GM23338 (cell line): ENCODE results near the gene FAM118B. TPM values are rescaled to one million over a fixed set of nuclear protein-coding genes. Genes with fewer than 3 reads are reported as not detected.

Experiments
- ATAC-seq: fragments of 200-7000 bp; cut with Tn5 transposase; 3 replicates; pipeline ENCODE4 v1.9.1; 2020
- DNase-seq: peaks from one replicate; pipeline ENCODE4 v3.0.0-alpha.2; 2015; ENCODE audit warnings: low spot score
- H2AFZ ChIP-seq: fragments of 200-600 bp; sonication (generic); 2 replicates; pipeline ENCODE4 v1.8.0; 2016; ENCODE audit warnings: antibody characterized with exemption, mild to moderate bottlenecking, moderate library complexity
- H3F3A ChIP-seq: fragments of 200-600 bp; sonication (generic); replicated peaks from 2 replicates; pipeline ENCODE4 v1.8.0; 2017; ENCODE audit warnings: antibody characterized with exemption, mixed run types, low read depth
- H3K27ac ChIP-seq: fragments of 200-600 bp; sonication (generic); 2 replicates; pipeline ENCODE4 v1.6.1; 2016; ENCODE audit warnings: low read depth
- H3K27me3 ChIP-seq: fragments of 200-600 bp; sonication (generic); 2 replicates; pipeline ENCODE4 v1.8.0; 2016; ENCODE audit warnings: mild to moderate bottlenecking, mixed run types, moderate library complexity; ENCODE audit not compliant: insufficient read depth
- H3K36me3 ChIP-seq: fragments of 200-600 bp; sonication (generic); 2 replicates; pipeline ENCODE4 v1.8.0; 2016; ENCODE audit warnings: mild to moderate bottlenecking; ENCODE audit not compliant: insufficient read depth
- H3K4me1 ChIP-seq: fragments of 200-600 bp; sonication (generic); 2 replicates; pipeline ENCODE4 v1.8.0; 2016; ENCODE audit warnings: mild to moderate bottlenecking, moderate library complexity; ENCODE audit not compliant: insufficient read depth
- H3K4me2 ChIP-seq: fragments of 200-600 bp; sonication (generic); 2 replicates; pipeline ENCODE4 v1.7.1; 2017; ENCODE audit warnings: mixed run types
- H3K4me3 ChIP-seq: fragments of 200-600 bp; sonication (generic); 2 replicates; pipeline ENCODE4 v1.6.1; 2016; ENCODE audit warnings: mixed run types
- H3K79me2 ChIP-seq: fragments of 200-600 bp; sonication (generic); replicated peaks from 2 replicates; pipeline ENCODE4 v1.8.0; 2017; ENCODE audit warnings: mild to moderate bottlenecking; ENCODE audit not compliant: insufficient read depth
- H3K9me2 ChIP-seq: fragments of 200-600 bp; sonication (generic); 2 replicates; pipeline ENCODE4 v1.8.0; 2017; ENCODE audit not compliant: insufficient read depth
- H4K20me1 ChIP-seq: fragments of 200-600 bp; sonication (generic); replicated peaks from 2 replicates; pipeline ENCODE4 v1.8.0; 2017; ENCODE audit warnings: mild to moderate bottlenecking; ENCODE audit not compliant: insufficient read depth
- H3K27ac Mint-ChIP-seq: 2 replicates; pipeline ENCODE4 v1.8.0; 2020; ENCODE audit warnings: inconsistent platforms, mild to moderate bottlenecking, moderate library complexity, mixed read lengths
- H3K27me3 Mint-ChIP-seq: 3 replicates; pipeline ENCODE4 v1.8.0; 2022; ENCODE audit warnings: low read depth, mild to moderate bottlenecking, moderate library complexity, mixed read lengths, inconsistent platforms; ENCODE audit not compliant: insufficient read depth, poor library complexity
- H3K36me3 Mint-ChIP-seq: 3 replicates; pipeline ENCODE4 v1.8.0; 2021; ENCODE audit warnings: low read depth, mild to moderate bottlenecking, inconsistent platforms, moderate library complexity, mixed read lengths
- H3K4me1 Mint-ChIP-seq: 3 replicates; pipeline ENCODE4 v1.8.0; 2020; ENCODE audit warnings: mild to moderate bottlenecking, inconsistent platforms, mixed read lengths
- H3K4me3 Mint-ChIP-seq: 3 replicates; pipeline ENCODE4 v1.8.0; 2021; ENCODE audit warnings: moderate library complexity, mild to moderate bottlenecking, inconsistent platforms, mixed read lengths
- H3K9me3 Mint-ChIP-seq: 3 replicates; pipeline ENCODE4 v1.8.0; 2020; ENCODE audit warnings: moderate library complexity, mild to moderate bottlenecking, inconsistent platforms, mixed read lengths
- CREB1 ChIP-seq: fragments of 250-450 bp; sonication (Bioruptor Pico); IDR thresholded peaks from 2 replicates; pipeline ENCODE4 v1.5.0; 2020; ENCODE audit warnings: low read depth, mild to moderate bottlenecking, moderate library complexity
- EZH2 ChIP-seq: fragments of 200-600 bp; sonication (generic); IDR thresholded peaks from one replicate; pipeline ENCODE4 v1.8.0; 2017; ENCODE audit warnings: antibody characterized with exemption, mild to moderate bottlenecking, low read depth; ENCODE audit not compliant: unreplicated experiment
- EZH2phosphoT487 ChIP-seq: fragments of 200-600 bp; sonication (generic); IDR thresholded peaks from one replicate; pipeline ENCODE4 v1.8.1; 2018; ENCODE audit warnings: antibody characterized with exemption; ENCODE audit not compliant: unreplicated experiment
- ZNF114 ChIP-seq: fragments of 250-450 bp; sonication (Bioruptor Pico); IDR thresholded peaks from 2 replicates; pipeline ENCODE4 v1.5.0; 2020; ENCODE audit warnings: mild to moderate bottlenecking, moderate library complexity
- ZNF462 ChIP-seq: fragments of 250-450 bp; sonication (Bioruptor Pico); IDR thresholded peaks from 2 replicates; pipeline ENCODE4 v1.5.0; 2020; ENCODE audit warnings: mild to moderate bottlenecking, moderate library complexity
- polyA plus RNA-seq: library from polyadenylated mRNA; unstranded; fragments of >200 nt; fragmentation: Nextera tagmentation; extraction: Ambion mirVana; gene quantifications from 2 replicates; pipeline ENCODE4 v1.2.1, GENCODE V29; 2016
- total RNA-seq: library from RNA; depleted of rRNA; stranded (reverse); fragments of >200 nt; shearing (Covaris generic); gene quantifications from 2 replicates; pipeline ENCODE4 v1.2.3, GENCODE V29; 2014
- TF ChIP-seq, protein P1 (sequence below), 2 experiments: fragments of 200-600 bp in 1 of 2; sonication (generic) in 1 of 2; conservative IDR thresholded peaks; 2 replicates each; pipeline versions ENCODE4 v1.5.1 to v1.6.1; 2016 to 2017; ENCODE audit warnings: antibody characterized with exemption in 2 of 2, low read depth in 2 of 2, mild to moderate bottlenecking in 2 of 2, moderate library complexity in 1 of 2

The FAM118B gene
- total and polyA plus RNA-seq, 2 experiments from 2014 or later, result 33.7 to 43.4 TPM

DNA sequence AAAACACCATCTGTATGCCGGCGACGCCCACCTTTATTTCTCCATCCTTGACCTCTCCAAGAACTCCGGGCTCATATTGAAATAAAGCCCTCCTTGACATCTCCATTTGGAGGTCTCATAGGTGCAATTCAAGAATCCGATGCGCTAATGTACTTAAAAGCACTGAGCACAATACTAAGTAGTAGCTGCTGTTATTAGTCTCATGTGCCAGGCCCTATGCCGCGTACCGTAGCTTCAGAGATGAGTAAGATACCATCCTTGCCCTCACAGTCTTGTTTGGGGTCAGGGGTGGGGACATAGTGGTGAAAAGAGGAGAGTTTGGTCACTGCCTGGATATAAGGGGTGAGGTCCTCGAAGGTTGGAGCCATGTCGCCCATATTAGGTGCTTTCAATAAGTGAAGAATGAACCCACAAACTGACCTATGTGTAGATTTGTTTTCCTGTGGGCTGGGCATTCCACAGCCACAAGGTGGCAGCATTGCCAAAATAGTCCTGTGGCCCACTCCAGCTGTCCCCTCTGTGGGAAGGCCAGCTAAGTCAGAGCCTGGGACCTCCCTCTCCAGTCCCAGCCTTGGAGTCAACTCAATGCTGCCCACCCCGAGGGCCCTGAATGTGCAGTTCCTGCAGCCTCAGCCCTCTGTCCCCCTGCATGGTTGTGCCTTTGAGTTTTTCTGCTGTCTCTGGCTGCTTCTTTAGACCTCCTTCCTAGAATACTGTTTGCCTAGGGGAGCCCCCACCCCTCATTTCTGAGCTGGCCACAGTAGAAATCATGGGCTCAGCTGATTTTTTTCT lies 98.8 kb downstream of the FAM118B start:
- peaks cover 2% of the 10 kb centered on the region; the same call in 1 of the 3 replicates for H3K4me1 Mint-ChIP-seq
- ATAC-seq, result peak; percentile 98

More for the DNA sequence above, 98.8 kb downstream of the FAM118B start:
- H3F3A ChIP-seq, result no peaks in the 10 kb centered on the region
- peak; percentile 83 for DNase-seq
- no peak overlapping the region for H3K4me2 ChIP-seq
- H3K36me3 ChIP-seq, result no peaks in the 10 kb centered on the region
- H2AFZ ChIP-seq, result no peak overlapping the region
- H3K79me2 ChIP-seq, result no peaks in the 10 kb centered on the region
- H3K27ac Mint-ChIP-seq, result no peak overlapping the region
- H3K9me3 Mint-ChIP-seq, result no peaks in the 10 kb centered on the region
- no peak overlapping the region for H3K27ac ChIP-seq
- no peaks in the 10 kb centered on the region for H3K27me3 ChIP-seq
- no peaks in the 10 kb centered on the region for H4K20me1 ChIP-seq
- H3K27me3 Mint-ChIP-seq, result no peaks in the 10 kb centered on the region
- H3K4me1 ChIP-seq, result no peaks in the 10 kb centered on the region
- no peak overlapping the region for H3K4me3 Mint-ChIP-seq
- TF ChIP-seq EZH2phosphoT487, result no peak
- no peak for TF ChIP-seq CREB1 (CRISPR knock-in tag)
- no peak for TF ChIP-seq EZH2
- TF ChIP-seq ZNF114 (CRISPR knock-in tag), result no peak
- no peak for TF ChIP-seq ZNF462
- TF ChIP-seq, protein P1, sequence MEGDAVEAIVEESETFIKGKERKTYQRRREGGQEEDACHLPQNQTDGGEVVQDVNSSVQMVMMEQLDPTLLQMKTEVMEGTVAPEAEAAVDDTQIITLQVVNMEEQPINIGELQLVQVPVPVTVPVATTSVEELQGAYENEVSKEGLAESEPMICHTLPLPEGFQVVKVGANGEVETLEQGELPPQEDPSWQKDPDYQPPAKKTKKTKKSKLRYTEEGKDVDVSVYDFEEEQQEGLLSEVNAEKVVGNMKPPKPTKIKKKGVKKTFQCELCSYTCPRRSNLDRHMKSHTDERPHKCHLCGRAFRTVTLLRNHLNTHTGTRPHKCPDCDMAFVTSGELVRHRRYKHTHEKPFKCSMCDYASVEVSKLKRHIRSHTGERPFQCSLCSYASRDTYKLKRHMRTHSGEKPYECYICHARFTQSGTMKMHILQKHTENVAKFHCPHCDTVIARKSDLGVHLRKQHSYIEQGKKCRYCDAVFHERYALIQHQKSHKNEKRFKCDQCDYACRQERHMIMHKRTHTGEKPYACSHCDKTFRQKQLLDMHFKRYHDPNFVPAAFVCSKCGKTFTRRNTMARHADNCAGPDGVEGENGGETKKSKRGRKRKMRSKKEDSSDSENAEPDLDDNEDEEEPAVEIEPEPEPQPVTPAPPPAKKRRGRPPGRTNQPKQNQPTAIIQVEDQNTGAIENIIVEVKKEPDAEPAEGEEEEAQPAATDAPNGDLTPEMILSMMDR (conservative IDR thresholded peaks at IDR 0.05; ENCODE audit: low read depth in 2 of 2), result peak; percentile 85 to 95
- H3K9me2 ChIP-seq, result no peaks in the 10 kb centered on the region
- H3K36me3 Mint-ChIP-seq, result peaks cover 24% of the 10 kb centered on the region
- no peak overlapping the region for H3K4me3 ChIP-seq
